CD14-positive monocyte (primary cell): ENCODE measurements around the gene VWA1. TPM values are rescaled to one million over a fixed set of nuclear protein-coding genes. Genes with fewer than 3 reads are reported as not detected.

ENCODE experiments used
- DNase-seq, 3 donors: peaks; one replicate each; pipeline ENCODE4 v3.0.0-alpha.2; 2011 to 2022
- H2AFZ ChIP-seq: 2 replicates; pipeline ENCODE4 v1.6.0; 2012; ENCODE audit warnings: mild to moderate bottlenecking, low read depth, low read length, inconsistent platforms; ENCODE audit not compliant: insufficient read depth, poor library complexity, severe bottlenecking
- H3K27ac ChIP-seq, 2 donors: 1 replicate in 1 of 2; 2 replicates in 1 of 2; pipeline ENCODE4 v1.5.1; 2012 to 2013; ENCODE audit warnings: low read length in 2 of 2, control low read depth in 1 of 2, inconsistent platforms in 1 of 2, low read depth in 1 of 2, mild to moderate bottlenecking in 1 of 2
- H3K27me3 ChIP-seq, 2 donors: one replicate each; pipeline versions ENCODE4 v1.6.0 to v1.6.1; 2011 to 2013; ENCODE audit warnings: low read length in 2 of 2; ENCODE audit not compliant: control insufficient read depth in 2 of 2, insufficient read depth in 2 of 2
- H3K36me3 ChIP-seq, 2 donors: replicated peaks in 1 of 2; 1 replicate in 1 of 2; 2 replicates in 1 of 2; pipeline versions ENCODE4 v1.5.1 to v1.6.1; 2012 to 2013; ENCODE audit warnings: low read length in 2 of 2, control low read depth in 1 of 2, inconsistent platforms in 1 of 2, mild to moderate bottlenecking in 1 of 2; ENCODE audit not compliant: insufficient read depth in 2 of 2, control insufficient read depth in 1 of 2
- H3K4me1 ChIP-seq, 2 donors: 1 replicate in 1 of 2; 2 replicates in 1 of 2; pipeline versions ENCODE4 v1.5.1 to v1.6.1; 2012 to 2013; ENCODE audit warnings: low read length in 2 of 2, control low read depth in 1 of 2, inconsistent platforms in 1 of 2, mild to moderate bottlenecking in 1 of 2, moderate library complexity in 1 of 2; ENCODE audit not compliant: insufficient read depth in 2 of 2, control insufficient read depth in 1 of 2
- H3K4me2 ChIP-seq: replicated peaks from 2 replicates; pipeline ENCODE3; 2012; ENCODE audit warnings: low read length, moderate library complexity, mild to moderate bottlenecking; ENCODE audit not compliant: poor library complexity, severe bottlenecking; ENCODE audit errors: extremely low read depth
- H3K4me3 ChIP-seq, 3 experiments: fragments of 200-600 bp in 1 of 3; sonication (generic) in 1 of 3; replicated peaks in 1 of 3; 1 replicate in 2 of 3; 2 replicates in 1 of 3; pipeline ENCODE4 v1.5.1; 2011 to 2013; ENCODE audit warnings: low read length in 3 of 3, mild to moderate bottlenecking in 3 of 3, control low read depth in 2 of 3, low read depth in 2 of 3, inconsistent platforms in 1 of 3, moderate library complexity in 1 of 3
- H3K79me2 ChIP-seq: 2 replicates; pipeline ENCODE4 v1.6.0; 2012; ENCODE audit warnings: mild to moderate bottlenecking, control low read depth, inconsistent platforms, low read length, moderate library complexity; ENCODE audit not compliant: insufficient read depth
- H3K9ac ChIP-seq: 2 replicates; pipeline ENCODE4 v1.6.0; 2017; ENCODE audit warnings: low read length, mild to moderate bottlenecking; ENCODE audit not compliant: insufficient read depth, poor library complexity, severe bottlenecking
- H3K9me3 ChIP-seq, 2 donors: replicated peaks in 1 of 2; 1 replicate in 1 of 2; 2 replicates in 1 of 2; pipeline versions ENCODE4 v1.5.1 to v1.6.1; 2012 to 2013; ENCODE audit warnings: low read length in 2 of 2, control low read depth in 1 of 2; ENCODE audit not compliant: control insufficient read depth in 1 of 2, insufficient read depth in 1 of 2
- H4K20me1 ChIP-seq: 2 replicates; pipeline ENCODE4 v1.6.0; 2012; ENCODE audit warnings: mild to moderate bottlenecking, low read length, control low read depth, moderate library complexity; ENCODE audit not compliant: insufficient read depth
- H3K27ac Mint-ChIP-seq, 7 donors: one replicate each; pipeline ENCODE4 v1.8.0; 2020; ENCODE audit warnings: mild to moderate bottlenecking in 7 of 7, mixed read lengths in 7 of 7, moderate library complexity in 6 of 7, inconsistent platforms in 2 of 7
- H3K27me3 Mint-ChIP-seq, 3 donors: one replicate each; pipeline ENCODE4 v1.8.0; 2021 to 2022; ENCODE audit warnings: low read depth in 3 of 3, mild to moderate bottlenecking in 3 of 3, mixed read lengths in 3 of 3, moderate library complexity in 3 of 3, inconsistent platforms in 1 of 3
- H3K36me3 Mint-ChIP-seq, 2 donors: one replicate each; pipeline ENCODE4 v1.8.0; 2020; ENCODE audit warnings: mixed read lengths in 2 of 2, inconsistent platforms in 1 of 2, mild to moderate bottlenecking in 1 of 2
- H3K4me1 Mint-ChIP-seq: one replicate; pipeline ENCODE4 v1.8.0; 2020; ENCODE audit warnings: mild to moderate bottlenecking, mixed read lengths
- H3K4me3 Mint-ChIP-seq, 2 donors: one replicate each; pipeline ENCODE4 v1.8.0; 2020; ENCODE audit warnings: mild to moderate bottlenecking in 2 of 2, mixed read lengths in 2 of 2, moderate library complexity in 1 of 2
- H3K9me3 Mint-ChIP-seq, 7 donors: one replicate each; pipeline ENCODE4 v1.8.0; 2020 to 2022; ENCODE audit warnings: mixed read lengths in 7 of 7, mild to moderate bottlenecking in 6 of 7, moderate library complexity in 6 of 7, inconsistent platforms in 2 of 7
- WGBS: methylation state at CpG from one replicate; pipeline ENCODE4 v1.1.5; 2013; ENCODE audit warnings: missing lambda C conversion rate; ENCODE audit not compliant: insufficient coverage; 5-methylcytosine and 5-hydroxymethylcytosine counted together
- intact Hi-C, 2 donors: fragments of 100-400 bp; cut with micrococcal nuclease; formaldehyde crosslinking; loops; one replicate each; pipeline versions ENCODE4 v1.15.0 to v1.15.1; 2023
- polyA plus RNA-seq, 3 donors: library from polyadenylated mRNA; depleted of rRNA in 1 of 3; unstranded in 2 of 3; stranded (reverse) in 1 of 3; fragments of 300-500 nt in 2 of 3; fragments of >200 nt in 1 of 3; fragmentation: Illumina TruSeq in 2 of 3; gene quantifications; 1 replicate in 2 of 3; 2 replicates in 1 of 3; pipeline ENCODE4 v1.2.3, GENCODE V29; 2012 to 2021
- TF ChIP-seq, protein P1 (sequence below): fragments of 200-600 bp; IDR thresholded peaks from one replicate; pipeline ENCODE4 v1.8.0; 2022; ENCODE audit warnings: antibody characterized with exemption, mild to moderate bottlenecking

VWA1 gene
- polyA plus RNA-seq, 3 donors: not detected

DNA sequence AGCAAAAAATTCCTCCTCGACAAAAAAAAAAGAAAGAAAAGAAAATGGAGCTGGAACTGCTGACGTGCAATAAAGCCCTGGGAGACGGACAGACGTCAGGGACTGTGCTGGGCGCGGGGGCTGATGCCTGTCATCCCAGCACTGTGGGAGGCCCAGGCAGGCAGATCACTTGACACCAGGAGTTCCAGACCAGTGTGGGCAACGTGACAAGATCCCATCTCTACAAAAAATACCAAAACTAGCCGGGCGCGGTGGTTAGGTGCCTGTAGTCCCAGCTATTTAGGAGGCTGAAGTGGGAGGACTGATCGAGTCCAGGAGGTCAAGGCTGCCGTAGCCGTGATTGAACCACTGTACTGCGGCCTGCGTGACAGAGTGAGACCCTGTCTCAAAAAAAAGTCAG is 10.8 kb upstream of the VWA1 start:
- no peak overlapping the region for H3K27ac ChIP-seq
- no peaks in the 10 kb centered on the region for H3K36me3 ChIP-seq
- no peaks in the 10 kb centered on the region for H3K9me3 ChIP-seq
- no peak overlapping the region for H3K4me2 ChIP-seq
- TF ChIP-seq, protein P1, sequence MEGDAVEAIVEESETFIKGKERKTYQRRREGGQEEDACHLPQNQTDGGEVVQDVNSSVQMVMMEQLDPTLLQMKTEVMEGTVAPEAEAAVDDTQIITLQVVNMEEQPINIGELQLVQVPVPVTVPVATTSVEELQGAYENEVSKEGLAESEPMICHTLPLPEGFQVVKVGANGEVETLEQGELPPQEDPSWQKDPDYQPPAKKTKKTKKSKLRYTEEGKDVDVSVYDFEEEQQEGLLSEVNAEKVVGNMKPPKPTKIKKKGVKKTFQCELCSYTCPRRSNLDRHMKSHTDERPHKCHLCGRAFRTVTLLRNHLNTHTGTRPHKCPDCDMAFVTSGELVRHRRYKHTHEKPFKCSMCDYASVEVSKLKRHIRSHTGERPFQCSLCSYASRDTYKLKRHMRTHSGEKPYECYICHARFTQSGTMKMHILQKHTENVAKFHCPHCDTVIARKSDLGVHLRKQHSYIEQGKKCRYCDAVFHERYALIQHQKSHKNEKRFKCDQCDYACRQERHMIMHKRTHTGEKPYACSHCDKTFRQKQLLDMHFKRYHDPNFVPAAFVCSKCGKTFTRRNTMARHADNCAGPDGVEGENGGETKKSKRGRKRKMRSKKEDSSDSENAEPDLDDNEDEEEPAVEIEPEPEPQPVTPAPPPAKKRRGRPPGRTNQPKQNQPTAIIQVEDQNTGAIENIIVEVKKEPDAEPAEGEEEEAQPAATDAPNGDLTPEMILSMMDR: no peak
- Mint-ChIP-seq H3K4me3 (no peak overlapping the region), H3K27me3 (peaks cover 29 to 78% (median 39%) of the 10 kb centered on the region in 3 donors), H3K9me3 (peaks cover 0 to 5% (median 0%) of the 10 kb centered on the region in 7 donors), H3K4me1 (no peaks in the 10 kb centered on the region), H3K27ac (peak overlapping the region in 1 of 7 donors; percentile 58), H3K36me3 (no peaks in the 10 kb centered on the region)
- intact Hi-C loops: no loop called here
- no peak for DNase-seq
- H3K27me3 ChIP-seq: peaks cover 2 to 35% of the 10 kb centered on the region in 2 donors
- WGBS: 98% methylated on average over 11 of the region's 15 CpGs
- no peaks in the 10 kb centered on the region for H3K79me2 ChIP-seq
- no peaks in the 10 kb centered on the region for H3K4me1 ChIP-seq
- H3K4me3 ChIP-seq: no peak overlapping the region
- H2AFZ ChIP-seq: no peak overlapping the region
- no peak overlapping the region for H3K9ac ChIP-seq
- no peaks in the 10 kb centered on the region for H4K20me1 ChIP-seq

DNA sequence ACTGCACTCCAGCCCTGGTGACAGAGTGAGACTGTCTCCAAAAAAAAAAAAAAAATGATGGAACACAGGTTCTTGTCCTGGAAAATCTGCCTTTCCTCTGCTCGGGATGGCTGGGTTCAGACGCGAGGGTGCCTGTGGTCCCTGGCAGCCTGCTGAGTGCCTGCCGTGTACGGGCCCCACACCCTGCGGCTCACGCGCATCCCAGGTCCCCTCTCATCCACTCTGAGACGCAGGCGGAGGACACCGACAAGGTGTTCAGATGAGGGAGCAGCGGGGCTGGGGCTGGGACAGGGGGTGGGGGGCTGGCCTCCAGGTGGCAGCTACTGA is 10.1 kb upstream of the VWA1 start:
- Histone ChIP-seq H3K4me3 (no peak overlapping the region), H3K9ac (no peak overlapping the region), H3K4me2 (no peak overlapping the region), H3K4me1 (no peaks in the 10 kb centered on the region), H3K36me3 (no peaks in the 10 kb centered on the region), H3K27me3 (peaks cover 2 to 37% of the 10 kb centered on the region in 2 donors), H3K27ac (no peak overlapping the region), H4K20me1 (no peaks in the 10 kb centered on the region), H2AFZ (no peak overlapping the region), H3K79me2 (no peaks in the 10 kb centered on the region), H3K9me3 (no peaks in the 10 kb centered on the region)
- peak overlapping the region in 1 of 2 donors; percentile 30 for H3K4me3 Mint-ChIP-seq
- no peak for DNase-seq
- peaks cover 0 to 5% (median 0%) of the 10 kb centered on the region in 7 donors for H3K9me3 Mint-ChIP-seq
- TF ChIP-seq, protein P1: no peak
- intact Hi-C loops: no loop called here
- no peaks in the 10 kb centered on the region for H3K36me3 Mint-ChIP-seq
- peaks cover 34 to 83% (median 45%) of the 10 kb centered on the region in 3 donors for H3K27me3 Mint-ChIP-seq
- WGBS: 88% methylated on average over 9 of the region's 12 CpGs
- no peaks in the 10 kb centered on the region for H3K4me1 Mint-ChIP-seq
- no peak overlapping the region for H3K27ac Mint-ChIP-seq
